CD4-positive, alpha-beta T cell treated with Interleukin-4 for 1 hour (primary cell): ENCODE data around the gene TBCC.
A peak's percentile ranks its signal among the peaks of the same experiment; 100 is the strongest.
"Not testable (repeated sequence)": the region's sequence is repeated elsewhere in the genome, so short reads cannot be mapped to it uniquely, and the experiment has no call there.

Experiments used
- DNase-seq, 2 donors: peaks; one replicate each; pipeline ENCODE4 v3.0.0-alpha.2; 2020 to 2022

Gene TBCC

GRCh38 chr6:42769836-42770235 is 23.9 kb upstream of the TBCC start:
- DNase-seq, result no peak

GRCh38 chr6:42769051-42769450 is 23.1 kb upstream of the TBCC start:
- no peak for DNase-seq

GRCh38 chr6:42766163-42766670 is 20.3 kb upstream of the TBCC start:
- DNase-seq, result no peak

- DNase-seq, result no peak
Observed at GRCh38 chr6:42764911-42765648, 19.2 kb upstream of the TBCC start.

GRCh38 chr6:42762950-42763349 is 17.0 kb upstream of the TBCC start:
- DNase-seq, result no peak

GRCh38 chr6:42762426-42762859 is 16.5 kb upstream of the TBCC start:
- DNase-seq, result no peak

GRCh38 chr6:42761287-42762067 is 15.6 kb upstream of the TBCC start:
- DNase-seq, result no peak

GRCh38 chr6:42758756-42759430 is 13.0 kb upstream of the TBCC start:
- DNase-seq, result no peak

- no peak for DNase-seq
Observed at GRCh38 chr6:42756722-42757121, 10.8 kb upstream of the TBCC start.

- DNase-seq, result no peak
Observed at GRCh38 chr6:42754759-42755158, 8.9 kb upstream of the TBCC start.

GRCh38 chr6:42751055-42751454 is 5.2 kb upstream of the TBCC start:
- no peak for DNase-seq

- no peak for DNase-seq
Observed at GRCh38 chr6:42748203-42748898, 2.4 kb upstream of the TBCC start.

GRCh38 chr6:42746463-42747391 is 824 bp upstream of the TBCC start:
- DNase-seq, result peak; percentile 87 to 88

GRCh38 chr6:42745083-42745639 is 742 bp downstream of the TBCC start:
- DNase-seq, result peak; percentile 36 to 42

- no peak for DNase-seq
Observed at GRCh38 chr6:42744351-42744893, 1.5 kb downstream of the TBCC start.

GRCh38 chr6:42742116-42742894 is 3.6 kb downstream of the TBCC start:
- no peak for DNase-seq

GRCh38 chr6:42740725-42741124 is 5.2 kb downstream of the TBCC start:
- DNase-seq, result no peak

- DNase-seq, result no peak
Observed at GRCh38 chr6:42735976-42736375, 9.9 kb downstream of the TBCC start.

GRCh38 chr6:42733867-42734481 is 11.9 kb downstream of the TBCC start:
- DNase-seq, result not testable (repeated sequence)

GRCh38 chr6:42729731-42730130 is 16.2 kb downstream of the TBCC start:
- DNase-seq, result no peak
